Adipocyte (in vitro differentiated cells): Measurements from ENCODE around the gene NFATC4.
A peak's percentile ranks its signal among the peaks of the same experiment; 100 is the strongest.

Experiments
- DNase-seq: peaks from one replicate; pipeline ENCODE4 v3.0.0-alpha.2; 2015; ENCODE audit warnings: low read depth
- H3K27me3 ChIP-seq: replicated peaks from 2 replicates; pipeline ENCODE4 v1.7.0; 2013; ENCODE audit warnings: mild to moderate bottlenecking, low read length, moderate library complexity; ENCODE audit not compliant: control insufficient read depth, insufficient read depth
- H3K36me3 ChIP-seq: 2 replicates; pipeline ENCODE4 v1.7.0; 2013; ENCODE audit warnings: low read length, mild to moderate bottlenecking, moderate library complexity; ENCODE audit not compliant: control insufficient read depth, insufficient read depth, severe bottlenecking
- H3K4me1 ChIP-seq: 2 replicates; pipeline ENCODE4 v1.7.0; 2013; ENCODE audit warnings: mild to moderate bottlenecking, low read length, moderate library complexity; ENCODE audit not compliant: control insufficient read depth, insufficient read depth
- H3K4me3 ChIP-seq: 2 replicates; pipeline ENCODE4 v1.7.0; 2013; ENCODE audit warnings: mild to moderate bottlenecking, low read length, moderate library complexity
- H3K9ac ChIP-seq: 2 replicates; pipeline ENCODE4 v1.7.0; 2013; ENCODE audit warnings: mild to moderate bottlenecking, low read length, moderate library complexity
- H3K9me3 ChIP-seq: 2 replicates; pipeline ENCODE4 v1.7.0; 2013; ENCODE audit warnings: mild to moderate bottlenecking, low read length, moderate library complexity; ENCODE audit not compliant: control insufficient read depth

NFATC4 gene

GRCh38 chr14:24330973-24331674 lies 36.9 kb upstream of the NFATC4 start:
- Histone ChIP-seq H3K4me1 (peaks cover 23% of the 10 kb centered on the region), H3K27me3 (peaks cover 4% of the 10 kb centered on the region), H3K4me3 (no peak overlapping the region), H3K36me3 (no peaks in the 10 kb centered on the region), H3K9ac (no peak overlapping the region), H3K9me3 (no peaks in the 10 kb centered on the region)
- no peak for DNase-seq

- Histone ChIP-seq H3K4me3 (no peak overlapping the region), H3K4me1 (peaks cover 23% of the 10 kb centered on the region), H3K9me3 (no peaks in the 10 kb centered on the region), H3K27me3 (peaks cover 2% of the 10 kb centered on the region), H3K9ac (no peak overlapping the region), H3K36me3 (no peaks in the 10 kb centered on the region)
- DNase-seq = no peak
Measured at GRCh38 chr14:24331731-24332267, 36.2 kb upstream of the NFATC4 start.

GRCh38 chr14:24332268-24332993 lies 35.6 kb upstream of the NFATC4 start:
- Histone ChIP-seq H3K27me3 (peaks cover 2% of the 10 kb centered on the region), H3K4me3 (no peak overlapping the region), H3K9ac (no peak overlapping the region), H3K4me1 (peaks cover 23% of the 10 kb centered on the region), H3K36me3 (no peaks in the 10 kb centered on the region), H3K9me3 (no peaks in the 10 kb centered on the region)
- DNase-seq = peak; percentile 85

DNA sequence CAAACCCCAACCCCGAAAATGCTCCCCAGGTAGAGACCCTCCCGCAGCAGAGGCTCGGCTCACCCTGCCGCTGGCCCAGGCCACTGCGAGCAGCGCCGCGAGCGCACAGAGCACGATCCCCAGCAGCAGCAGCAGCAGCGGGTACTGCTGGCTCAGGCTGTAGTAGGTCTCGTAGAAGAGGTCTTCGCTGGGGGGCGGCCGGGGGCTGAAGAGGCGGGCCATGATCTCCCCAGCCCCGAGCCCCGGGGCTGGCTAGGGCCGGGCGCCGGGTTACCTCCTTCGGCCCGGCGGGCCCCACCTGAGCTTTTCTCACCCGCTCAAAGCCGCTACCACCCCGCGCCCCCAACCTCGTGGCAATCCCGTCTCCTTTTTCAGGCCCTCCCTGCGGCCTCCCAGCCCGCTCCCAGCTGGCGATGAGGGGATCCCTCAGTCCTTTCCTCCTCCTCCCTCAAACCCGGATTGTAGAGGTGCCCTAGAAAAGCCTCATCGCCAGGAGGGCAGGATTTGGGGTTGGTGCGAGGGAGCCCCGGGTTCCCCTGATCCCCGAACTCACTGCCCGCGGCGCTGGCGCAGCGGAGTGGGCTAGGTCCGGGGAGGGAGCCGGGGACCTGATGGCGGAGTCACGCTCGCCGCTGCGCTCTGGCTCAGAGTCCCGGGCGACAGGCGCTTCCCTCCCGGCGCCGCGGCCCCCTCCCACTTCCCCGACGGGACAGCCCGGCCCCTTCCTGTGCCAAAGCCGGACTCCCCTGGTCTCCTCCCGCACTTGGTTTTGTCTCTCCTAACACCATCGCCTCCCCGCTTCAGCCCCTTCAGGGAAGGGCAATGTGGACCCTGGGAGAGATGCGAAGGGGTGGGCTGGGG lies 33.3 kb upstream of the NFATC4 start, which contains the start of gene ADCY4:
TSS of gene ADCY4 (minus strand) at position 641 of the 861 bp plus-strand sequence. CDS start at position 222, 419 bp downstream.
- H3K9me3 ChIP-seq = no peaks in the 10 kb centered on the region
- peaks cover 33% of the 10 kb centered on the region for H3K4me1 ChIP-seq
- peak within 1 kb of the TSS; percentile 53 for H3K9ac ChIP-seq
- DNase-seq = peak; percentile 38
- H3K27me3 ChIP-seq = peaks cover 7% of the 10 kb centered on the region
- peak within 1 kb of the TSS; percentile 65 for H3K4me3 ChIP-seq
- H3K36me3 ChIP-seq = no peaks in the 10 kb centered on the region

GRCh38 chr14:24335461-24336171 lies 32.4 kb upstream of the NFATC4 start:
- H3K4me1 ChIP-seq = peaks cover 33% of the 10 kb centered on the region
- H3K36me3 ChIP-seq = no peaks in the 10 kb centered on the region
- no peak overlapping the region for H3K4me3 ChIP-seq
- DNase-seq = no peak
- H3K27me3 ChIP-seq = peaks cover 7% of the 10 kb centered on the region
- H3K9me3 ChIP-seq = no peaks in the 10 kb centered on the region
- no peak overlapping the region for H3K9ac ChIP-seq

DNA sequence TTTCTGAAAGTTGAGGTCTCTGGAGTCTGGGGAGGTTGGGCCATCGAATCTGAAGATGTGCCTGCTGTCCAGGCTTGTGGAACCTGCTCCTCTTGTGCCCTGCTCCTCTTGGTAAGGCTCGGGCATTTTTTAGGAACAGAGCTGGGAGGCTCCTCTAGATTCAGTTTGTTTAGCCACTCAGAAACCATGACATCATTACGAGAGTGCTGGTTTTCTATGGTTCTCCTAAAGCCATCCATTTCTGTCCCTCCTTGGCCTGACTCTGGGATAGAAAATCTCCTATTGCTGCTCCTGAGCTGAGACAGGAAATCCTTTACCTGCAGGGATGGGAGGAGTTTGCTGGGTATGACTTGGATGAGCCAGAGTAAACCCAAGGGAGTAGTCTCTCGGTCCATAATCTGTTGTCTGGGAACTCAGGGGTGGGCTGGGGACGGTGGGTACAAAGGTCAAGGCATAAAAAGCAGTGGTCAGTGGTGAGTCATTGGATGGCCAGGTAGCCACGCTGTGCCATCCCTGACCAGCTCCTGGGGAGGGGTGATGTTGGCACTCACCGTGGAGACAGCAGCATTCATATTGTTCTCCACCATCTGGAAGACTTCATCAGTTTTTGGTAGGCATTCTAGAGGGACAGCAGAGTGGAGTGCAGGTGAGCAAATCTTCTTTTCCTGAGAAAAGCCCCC lies 30.7 kb upstream of the NFATC4 start:
- Histone ChIP-seq H3K27me3 (peaks cover 4% of the 10 kb centered on the region), H3K9me3 (no peaks in the 10 kb centered on the region), H3K4me1 (peaks cover 27% of the 10 kb centered on the region), H3K36me3 (no peaks in the 10 kb centered on the region), H3K9ac (no peak overlapping the region), H3K4me3 (no peak overlapping the region)
- DNase-seq = no peak

DNA sequence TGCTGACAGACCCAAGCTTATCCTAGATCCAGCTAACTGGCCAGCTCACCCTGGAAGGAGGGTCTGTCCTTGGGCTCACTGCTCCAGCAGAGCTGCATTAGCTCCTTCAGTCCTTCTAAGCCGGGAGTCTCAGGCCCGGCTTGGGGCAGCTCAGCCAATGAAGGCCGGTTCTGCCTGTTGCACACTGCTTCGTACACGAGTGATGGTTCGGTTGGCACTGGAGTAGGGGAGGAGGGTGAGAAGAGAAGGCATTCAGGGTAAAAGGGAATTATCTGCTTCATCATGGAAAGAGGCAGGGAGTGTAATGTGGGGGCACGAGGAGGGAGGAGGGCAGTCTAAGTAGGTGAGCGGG lies 30.2 kb upstream of the NFATC4 start:
- no peak for DNase-seq
- Histone ChIP-seq H3K4me1 (peaks cover 22% of the 10 kb centered on the region), H3K27me3 (peaks cover 4% of the 10 kb centered on the region), H3K4me3 (no peak overlapping the region), H3K9me3 (no peaks in the 10 kb centered on the region), H3K9ac (no peak overlapping the region), H3K36me3 (no peaks in the 10 kb centered on the region)

DNA sequence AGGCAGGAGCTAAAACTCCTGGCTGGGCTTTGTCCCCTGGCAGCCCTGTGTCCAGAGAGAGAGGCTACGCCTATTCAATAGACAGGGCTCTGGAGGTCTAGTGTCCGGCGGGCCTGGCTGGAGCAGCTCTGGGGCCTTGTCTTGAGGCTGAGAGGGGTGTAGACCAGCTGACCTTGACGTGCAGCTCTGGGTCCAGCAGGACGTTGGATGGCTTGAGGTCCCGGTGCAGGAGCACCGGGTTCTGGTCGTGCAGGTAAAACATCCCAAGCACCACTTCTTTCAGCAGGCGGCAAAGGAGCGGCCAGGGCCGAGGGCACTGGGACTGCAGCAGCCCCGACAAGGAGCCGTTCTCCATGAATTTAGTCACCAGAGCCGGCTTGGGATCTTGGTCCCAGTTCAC lies 29.1 kb upstream of the NFATC4 start:
- no peaks in the 10 kb centered on the region for H3K9me3 ChIP-seq
- H3K27me3 ChIP-seq = peaks cover 4% of the 10 kb centered on the region
- H3K4me1 ChIP-seq = peaks cover 20% of the 10 kb centered on the region
- DNase-seq = no peak
- H3K4me3 ChIP-seq = peak overlapping the region; percentile 81
- no peaks in the 10 kb centered on the region for H3K36me3 ChIP-seq
- peak overlapping the region; percentile 73 for H3K9ac ChIP-seq

DNA sequence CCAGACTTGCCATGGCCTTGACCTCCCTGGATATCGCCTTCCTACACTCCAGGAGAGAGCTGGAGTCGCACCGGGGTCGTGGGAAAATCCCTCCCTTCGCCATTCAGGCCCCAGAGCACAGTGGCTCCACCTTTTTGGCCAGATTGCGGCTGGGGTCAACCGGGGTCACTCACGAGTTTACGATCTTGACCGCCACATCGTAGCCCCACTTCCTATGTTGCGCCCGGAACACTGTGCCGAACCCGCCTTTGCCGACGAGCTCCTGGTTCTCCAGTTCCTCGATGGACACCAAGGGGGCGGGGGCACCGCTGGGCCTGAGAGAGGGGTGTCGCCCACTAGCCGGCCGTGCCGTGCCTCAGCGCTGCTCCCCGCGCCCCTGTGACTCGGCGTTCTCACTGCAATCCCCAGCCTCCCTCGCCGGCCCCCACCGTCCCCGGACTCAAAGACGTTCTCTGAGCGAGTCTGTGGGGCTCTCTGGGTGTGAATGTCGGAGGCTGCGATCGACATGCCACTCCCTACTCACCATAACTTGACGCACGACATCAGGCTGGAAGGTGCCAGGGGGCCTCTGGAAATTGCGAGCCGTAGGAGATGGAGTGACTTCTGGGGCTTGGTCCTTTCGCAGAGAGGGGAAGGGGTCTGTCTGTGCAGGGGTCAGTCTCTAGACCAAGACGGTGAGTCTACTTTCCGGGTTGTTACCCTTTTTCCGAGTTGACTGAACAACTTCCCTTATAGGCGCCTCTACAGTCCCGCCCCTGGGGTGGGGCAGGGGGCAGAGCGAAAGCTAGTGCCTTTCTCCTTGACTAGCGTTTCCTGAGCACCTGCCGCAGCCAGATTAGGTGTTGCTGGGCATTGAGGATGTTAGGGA lies 28.5 kb upstream of the NFATC4 start, which contains the start of gene RIPK3:
TSS of gene RIPK3 (minus strand) at position 708 of the 868 bp plus-strand sequence. CDS start at position 543, 165 bp downstream.
- H3K4me3 ChIP-seq = peak within 1 kb of the TSS; percentile 81
- no peaks in the 10 kb centered on the region for H3K36me3 ChIP-seq
- no peak for DNase-seq
- peak within 1 kb of the TSS; percentile 73 for H3K9ac ChIP-seq
- H3K9me3 ChIP-seq = no peaks in the 10 kb centered on the region
- peaks cover 13% of the 10 kb centered on the region for H3K4me1 ChIP-seq
- peaks cover 4% of the 10 kb centered on the region for H3K27me3 ChIP-seq
